Neural progenitor cell (in vitro differentiated cells): ENCODE results near the gene FMNL2. TPM values are rescaled to one million over a fixed set of nuclear protein-coding genes. Genes with fewer than 3 reads are reported as not detected.

Source experiments
- DNase-seq: peaks from one replicate; pipeline ENCODE4 v3.0.0-alpha.2; 2016; ENCODE audit warnings: low spot score
- H2AFZ ChIP-seq: fragments of 200-600 bp; sonication (generic); replicated peaks from 2 replicates; pipeline ENCODE4 v1.6.1; 2016; ENCODE audit warnings: antibody characterized with exemption
- H3F3A ChIP-seq: fragments of 200-600 bp; sonication (generic); 2 replicates; pipeline ENCODE4 v1.6.1; 2016; ENCODE audit warnings: antibody characterized with exemption, low read depth
- H3K27ac ChIP-seq: fragments of 200-600 bp; sonication (generic); 2 replicates; pipeline ENCODE4 v1.5.1; 2016; ENCODE audit warnings: mild to moderate bottlenecking
- H3K27me3 ChIP-seq: fragments of 200-600 bp; sonication (generic); 2 replicates; pipeline ENCODE4 v1.6.1; 2016; ENCODE audit warnings: mild to moderate bottlenecking, moderate library complexity
- H3K36me3 ChIP-seq: fragments of 200-600 bp; sonication (generic); 2 replicates; pipeline ENCODE4 v1.5.1; 2016
- H3K4me1 ChIP-seq: fragments of 200-600 bp; sonication (generic); 2 replicates; pipeline ENCODE4 v1.6.1; 2016; ENCODE audit warnings: mixed run types
- H3K4me2 ChIP-seq: fragments of 200-600 bp; sonication (generic); 2 replicates; pipeline ENCODE4 v1.6.1; 2016
- H3K4me3 ChIP-seq: fragments of 200-600 bp; sonication (generic); 2 replicates; pipeline ENCODE4 v1.5.1; 2016
- H3K79me2 ChIP-seq: fragments of 200-600 bp; sonication (generic); 2 replicates; pipeline ENCODE4 v1.6.1; 2016; ENCODE audit warnings: low read depth
- H3K9ac ChIP-seq: fragments of 200-600 bp; sonication (generic); 2 replicates; pipeline ENCODE4 v1.6.1; 2016
- H3K9me3 ChIP-seq: fragments of 200-600 bp; sonication (generic); 2 replicates; pipeline ENCODE4 v1.5.1; 2016; ENCODE audit warnings: low read depth
- H4K20me1 ChIP-seq: fragments of 200-600 bp; sonication (generic); 2 replicates; pipeline ENCODE4 v1.6.1; 2016; ENCODE audit warnings: low read depth
- H3K27ac Mint-ChIP-seq: 3 replicates; pipeline ENCODE4 v1.8.0; 2021; ENCODE audit warnings: mixed read lengths
- H3K27me3 Mint-ChIP-seq: 2 replicates; pipeline ENCODE4 v1.8.0; 2022; ENCODE audit warnings: low read depth, mild to moderate bottlenecking, inconsistent platforms, moderate library complexity, mixed read lengths; ENCODE audit not compliant: insufficient read depth
- H3K36me3 Mint-ChIP-seq: 3 replicates; pipeline ENCODE4 v1.8.0; 2021; ENCODE audit warnings: mixed read lengths
- H3K4me1 Mint-ChIP-seq: 3 replicates; pipeline ENCODE4 v1.8.0; 2021; ENCODE audit warnings: mixed read lengths
- H3K4me3 Mint-ChIP-seq: 3 replicates; pipeline ENCODE4 v1.8.0; 2021; ENCODE audit warnings: mild to moderate bottlenecking, moderate library complexity, mixed read lengths
- H3K9me3 Mint-ChIP-seq: 3 replicates; pipeline ENCODE4 v1.8.0; 2020; ENCODE audit warnings: mixed read lengths
- EZH2 ChIP-seq: fragments of 200-600 bp; sonication (generic); IDR thresholded peaks from 2 replicates; pipeline ENCODE4 v1.6.1; 2017; ENCODE audit warnings: antibody characterized with exemption, mild to moderate bottlenecking, moderate library complexity
- EZH2phosphoT487 ChIP-seq: fragments of 200-600 bp; sonication (generic); IDR thresholded peaks from 2 replicates; pipeline ENCODE4 v1.6.1; 2017; ENCODE audit warnings: antibody characterized with exemption
- total RNA-seq: library from RNA; depleted of rRNA; stranded (reverse); fragments of >200 nt; gene quantifications from 2 replicates; pipeline ENCODE4 v1.2.3, GENCODE V29; 2015; ENCODE audit warnings: low replicate concordance
- TF ChIP-seq, protein P1 (sequence below): fragments of 200-600 bp; sonication (generic); IDR thresholded peaks from 2 replicates; pipeline ENCODE4 v1.5.1; 2017; ENCODE audit warnings: antibody characterized with exemption, mild to moderate bottlenecking

Gene FMNL2
- total RNA-seq, 1 donor from 2014 or later, result 99.7 TPM

DNA sequence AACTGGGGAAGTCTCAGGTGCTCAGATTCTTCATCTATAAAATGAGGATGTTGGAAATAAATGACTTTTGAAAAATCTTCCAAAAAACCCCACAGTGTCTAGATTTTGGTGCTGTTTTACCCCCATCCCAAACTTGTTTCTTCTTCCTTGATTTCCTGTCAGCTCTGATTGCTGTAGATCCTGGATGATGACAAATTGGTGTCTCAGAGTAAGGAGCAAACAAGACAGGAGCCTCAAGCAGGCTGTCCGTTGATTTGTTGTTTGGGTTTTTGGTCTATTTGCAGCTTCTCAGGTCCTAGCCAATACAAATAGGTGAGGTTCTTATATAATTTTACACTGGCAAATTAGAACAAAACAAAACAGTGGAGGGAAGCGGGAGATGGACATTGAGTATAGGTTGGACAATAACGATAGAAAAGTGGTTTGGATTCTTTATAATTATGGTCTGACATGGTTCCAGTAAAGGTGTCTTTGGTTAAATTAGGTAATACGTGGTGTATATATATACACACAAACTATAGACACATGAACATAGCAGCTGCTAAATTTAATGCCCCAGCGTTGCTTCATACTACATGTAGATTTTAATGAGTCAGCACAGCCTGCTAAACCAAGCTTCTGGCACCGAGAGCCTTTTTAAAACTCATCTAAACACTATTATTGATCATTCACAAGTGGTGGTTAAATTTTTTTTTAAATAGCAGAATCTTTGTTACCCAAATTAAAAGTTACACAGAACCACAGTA lies 142.5 kb downstream of the FMNL2 start:
- Mint-ChIP-seq H3K36me3 (peaks cover 2% of the 10 kb centered on the region), H3K4me1 (peaks cover 4% of the 10 kb centered on the region), H3K27ac (no peak overlapping the region), H3K27me3 (peaks cover 8% of the 10 kb centered on the region), H3K9me3 (no peaks in the 10 kb centered on the region), H3K4me3 (no peak overlapping the region)
- no peaks in the 10 kb centered on the region for H3K36me3 ChIP-seq
- H3K4me1 ChIP-seq, result peaks cover 6% of the 10 kb centered on the region
- no peak for TF ChIP-seq EZH2
- no peak for TF ChIP-seq EZH2phosphoT487
- TF ChIP-seq, protein P1, sequence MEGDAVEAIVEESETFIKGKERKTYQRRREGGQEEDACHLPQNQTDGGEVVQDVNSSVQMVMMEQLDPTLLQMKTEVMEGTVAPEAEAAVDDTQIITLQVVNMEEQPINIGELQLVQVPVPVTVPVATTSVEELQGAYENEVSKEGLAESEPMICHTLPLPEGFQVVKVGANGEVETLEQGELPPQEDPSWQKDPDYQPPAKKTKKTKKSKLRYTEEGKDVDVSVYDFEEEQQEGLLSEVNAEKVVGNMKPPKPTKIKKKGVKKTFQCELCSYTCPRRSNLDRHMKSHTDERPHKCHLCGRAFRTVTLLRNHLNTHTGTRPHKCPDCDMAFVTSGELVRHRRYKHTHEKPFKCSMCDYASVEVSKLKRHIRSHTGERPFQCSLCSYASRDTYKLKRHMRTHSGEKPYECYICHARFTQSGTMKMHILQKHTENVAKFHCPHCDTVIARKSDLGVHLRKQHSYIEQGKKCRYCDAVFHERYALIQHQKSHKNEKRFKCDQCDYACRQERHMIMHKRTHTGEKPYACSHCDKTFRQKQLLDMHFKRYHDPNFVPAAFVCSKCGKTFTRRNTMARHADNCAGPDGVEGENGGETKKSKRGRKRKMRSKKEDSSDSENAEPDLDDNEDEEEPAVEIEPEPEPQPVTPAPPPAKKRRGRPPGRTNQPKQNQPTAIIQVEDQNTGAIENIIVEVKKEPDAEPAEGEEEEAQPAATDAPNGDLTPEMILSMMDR, result no peak
- no peaks in the 10 kb centered on the region for H3F3A ChIP-seq
- H3K79me2 ChIP-seq, result peaks cover 88% of the 10 kb centered on the region
- H3K27me3 ChIP-seq, result no peaks in the 10 kb centered on the region
- no peak for DNase-seq
- no peak overlapping the region for H3K9ac ChIP-seq
- H3K9me3 ChIP-seq, result no peaks in the 10 kb centered on the region
- no peak overlapping the region for H3K27ac ChIP-seq
- no peak overlapping the region for H3K4me2 ChIP-seq
- no peak overlapping the region for H3K4me3 ChIP-seq
- peaks cover 71% of the 10 kb centered on the region for H4K20me1 ChIP-seq
- H2AFZ ChIP-seq, result no peak overlapping the region

DNA sequence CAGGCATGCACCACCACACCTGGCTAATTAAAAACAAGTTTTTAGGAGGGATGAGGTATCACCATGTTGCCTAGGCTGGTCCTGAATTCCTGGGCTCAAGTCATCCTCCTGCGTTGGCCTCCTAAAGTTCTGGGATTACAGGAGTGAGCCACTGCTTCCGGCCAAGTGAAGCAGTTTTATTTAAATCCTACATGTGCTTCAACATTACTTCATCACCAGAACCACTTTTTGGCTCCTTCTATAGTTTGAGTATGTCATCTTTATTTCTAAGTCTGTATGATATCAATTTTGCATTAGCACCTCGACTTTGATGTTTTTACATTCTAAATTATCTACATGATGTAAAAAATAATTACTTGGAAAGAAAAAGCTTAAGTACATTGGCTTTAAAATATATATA lies 144.3 kb downstream of the FMNL2 start:
- Histone ChIP-seq H3K27ac (no peak overlapping the region), H3K4me3 (no peak overlapping the region), H3K79me2 (peaks cover 88% of the 10 kb centered on the region), H3K4me1 (peaks cover 6% of the 10 kb centered on the region), H3F3A (no peaks in the 10 kb centered on the region), H3K9ac (no peak overlapping the region), H3K36me3 (no peaks in the 10 kb centered on the region), H4K20me1 (peaks cover 72% of the 10 kb centered on the region), H3K9me3 (no peaks in the 10 kb centered on the region), H2AFZ (no peak overlapping the region), H3K27me3 (no peaks in the 10 kb centered on the region), H3K4me2 (no peak overlapping the region)
- no peaks in the 10 kb centered on the region for H3K9me3 Mint-ChIP-seq
- TF ChIP-seq EZH2, result no peak
- no peak for TF ChIP-seq EZH2phosphoT487
- TF ChIP-seq, protein P1, result no peak
- H3K36me3 Mint-ChIP-seq, result peaks cover 2% of the 10 kb centered on the region
- no peak for DNase-seq
- H3K4me1 Mint-ChIP-seq, result peaks cover 8% of the 10 kb centered on the region
- H3K27me3 Mint-ChIP-seq, result peaks cover 8% of the 10 kb centered on the region
- H3K27ac Mint-ChIP-seq, result no peak overlapping the region
- no peak overlapping the region for H3K4me3 Mint-ChIP-seq

DNA sequence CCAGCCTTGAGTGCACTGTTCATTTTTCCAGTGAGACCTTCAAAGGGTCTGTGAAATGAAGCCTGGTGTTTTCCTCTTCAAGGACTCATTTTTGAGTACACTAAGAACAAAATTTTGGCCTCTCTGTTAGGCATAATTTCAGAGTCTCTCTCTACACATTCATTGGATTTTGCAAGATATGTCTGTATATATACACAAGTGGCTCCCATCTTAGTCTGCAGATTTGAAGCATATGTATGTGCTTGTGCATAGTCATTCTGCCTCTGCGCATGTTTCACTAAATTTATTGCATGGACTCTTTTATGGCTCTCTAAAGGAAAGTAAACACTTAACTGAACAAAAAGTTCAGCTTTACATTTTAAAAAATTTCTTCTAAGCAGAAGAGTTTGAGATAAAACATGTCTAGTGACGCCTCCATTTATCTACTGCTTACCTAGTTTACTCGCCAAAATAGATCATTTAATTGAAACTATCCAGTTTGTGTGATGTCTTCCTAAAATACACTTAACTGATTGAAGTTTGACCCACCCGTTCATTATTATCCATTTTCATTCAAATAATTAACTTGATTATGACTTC lies 145.9 kb downstream of the FMNL2 start:
- no peak for TF ChIP-seq EZH2phosphoT487
- TF ChIP-seq, protein P1, result no peak
- H3K4me2 ChIP-seq, result no peak overlapping the region
- H3K4me3 ChIP-seq, result no peak overlapping the region
- Mint-ChIP-seq H3K36me3 (peaks cover 2% of the 10 kb centered on the region), H3K4me1 (peaks cover 12% of the 10 kb centered on the region), H3K27me3 (peaks cover 8% of the 10 kb centered on the region), H3K4me3 (no peak overlapping the region), H3K27ac (no peak overlapping the region), H3K9me3 (no peaks in the 10 kb centered on the region)
- no peak overlapping the region for H3K9ac ChIP-seq
- H3K36me3 ChIP-seq, result no peaks in the 10 kb centered on the region
- H2AFZ ChIP-seq, result no peak overlapping the region
- H3K79me2 ChIP-seq, result peaks cover 88% of the 10 kb centered on the region
- H3K27ac ChIP-seq, result no peak overlapping the region
- no peaks in the 10 kb centered on the region for H3F3A ChIP-seq
- H3K27me3 ChIP-seq, result no peaks in the 10 kb centered on the region
- peaks cover 13% of the 10 kb centered on the region for H3K4me1 ChIP-seq
- H3K9me3 ChIP-seq, result no peaks in the 10 kb centered on the region
- peaks cover 74% of the 10 kb centered on the region for H4K20me1 ChIP-seq
- DNase-seq, result no peak
